Activated naive CD8-positive, alpha-beta T cell (primary cell): ENCODE measurements around the gene MBD1.
A peak's percentile ranks its signal among the peaks of the same experiment; 100 is the strongest.
"Not testable (repeated sequence)": the region's sequence is repeated elsewhere in the genome, so short reads cannot be mapped to it uniquely, and the experiment has no call there.

Experiments
- H3K27ac Mint-ChIP-seq: one replicate; pipeline ENCODE4 v1.8.0; 2021; ENCODE audit warnings: mixed read lengths
- H3K27me3 Mint-ChIP-seq: one replicate; pipeline ENCODE4 v1.8.0; 2021; ENCODE audit warnings: mixed read lengths
- H3K36me3 Mint-ChIP-seq: one replicate; pipeline ENCODE4 v1.8.0; 2021; ENCODE audit warnings: mixed read lengths
- H3K4me1 Mint-ChIP-seq: one replicate; pipeline ENCODE4 v1.8.0; 2021; ENCODE audit warnings: low read depth, mixed read lengths
- H3K4me3 Mint-ChIP-seq: one replicate; pipeline ENCODE4 v1.8.0; 2021; ENCODE audit warnings: mild to moderate bottlenecking, mixed read lengths
- H3K9me3 Mint-ChIP-seq: one replicate; pipeline ENCODE4 v1.8.0; 2021; ENCODE audit warnings: low read depth, mixed read lengths

MBD1 gene

DNA sequence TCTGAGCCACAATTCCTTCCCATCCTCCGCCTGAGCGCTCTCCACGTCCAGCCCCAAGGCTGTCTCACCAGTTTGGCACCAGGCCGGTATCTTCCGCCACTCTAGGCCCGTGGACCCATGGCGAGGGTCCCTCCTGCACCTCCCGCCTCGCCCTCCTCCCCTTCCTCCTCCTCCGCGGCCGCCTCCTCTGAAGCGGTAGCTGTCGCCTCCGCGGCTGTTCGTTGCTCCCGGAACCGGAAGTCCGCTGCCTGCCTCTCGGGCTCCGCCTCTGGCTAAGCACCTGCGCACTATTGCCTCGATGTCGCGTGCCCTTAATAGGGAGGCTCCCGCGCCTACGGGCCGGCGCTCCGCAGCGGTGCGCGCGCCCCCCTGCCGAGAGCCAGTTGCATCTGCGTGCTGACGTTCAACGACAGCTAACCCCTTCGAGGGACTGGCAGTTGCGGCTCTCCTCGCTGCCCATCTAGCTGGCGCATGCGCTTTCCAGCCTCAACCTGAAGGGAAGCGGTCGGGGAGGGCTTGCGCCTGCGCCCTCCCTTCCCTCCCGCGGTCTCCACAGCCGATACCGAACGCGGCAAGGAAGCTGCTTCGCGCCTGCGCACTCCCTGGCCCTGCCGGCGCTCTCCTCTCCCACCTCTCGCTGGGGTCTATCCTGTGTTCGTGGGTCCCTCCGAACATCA, at the start of gene MBD1:
MBD1 (minus strand) TSS at position 229 of the 677 bp plus-strand sequence. CDS start 1,531 bp downstream, outside the sequence.
- Mint-ChIP-seq H3K4me1 (peaks cover 33% of the 10 kb centered on the region), H3K4me3 (peak within 1 kb of the TSS; percentile 98), H3K9me3 (no peaks in the 10 kb centered on the region), H3K27me3 (no peaks in the 10 kb centered on the region), H3K36me3 (peaks cover 12% of the 10 kb centered on the region), H3K27ac (peak within 1 kb of the TSS; percentile 96)

GRCh38 chr18:50330176-50330575, 48.9 kb upstream of the MBD1 start:
- Mint-ChIP-seq H3K4me3 (no peak overlapping the region), H3K9me3 (no peaks in the 10 kb centered on the region), H3K4me1 (no peaks in the 10 kb centered on the region), H3K27ac (no peak overlapping the region), H3K36me3 (peaks cover 2% of the 10 kb centered on the region), H3K27me3 (peaks cover 6% of the 10 kb centered on the region)

DNA sequence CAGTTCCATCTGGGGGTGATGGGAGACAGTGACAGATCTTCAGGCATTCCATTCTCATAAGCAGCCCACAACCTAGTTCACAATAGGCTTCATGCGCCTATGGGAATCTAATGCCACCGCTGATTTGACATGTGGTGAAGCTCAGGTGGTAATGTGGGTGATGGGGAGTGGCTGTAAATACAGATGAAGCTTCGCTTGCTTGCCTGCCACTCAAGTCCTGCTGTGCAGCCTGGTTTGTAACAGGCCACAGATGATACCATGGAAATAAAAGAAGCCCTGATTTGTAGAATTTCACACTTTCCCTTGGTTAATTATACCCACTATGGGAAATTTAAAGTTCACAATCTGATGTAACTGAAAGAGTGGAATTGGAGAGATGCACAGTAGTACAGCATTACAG, 46.7 kb upstream of the MBD1 start:
- Mint-ChIP-seq H3K9me3 (no peaks in the 10 kb centered on the region), H3K27me3 (peaks cover 6% of the 10 kb centered on the region), H3K27ac (no peak overlapping the region), H3K36me3 (peaks cover 2% of the 10 kb centered on the region), H3K4me1 (no peaks in the 10 kb centered on the region), H3K4me3 (no peak overlapping the region)

DNA sequence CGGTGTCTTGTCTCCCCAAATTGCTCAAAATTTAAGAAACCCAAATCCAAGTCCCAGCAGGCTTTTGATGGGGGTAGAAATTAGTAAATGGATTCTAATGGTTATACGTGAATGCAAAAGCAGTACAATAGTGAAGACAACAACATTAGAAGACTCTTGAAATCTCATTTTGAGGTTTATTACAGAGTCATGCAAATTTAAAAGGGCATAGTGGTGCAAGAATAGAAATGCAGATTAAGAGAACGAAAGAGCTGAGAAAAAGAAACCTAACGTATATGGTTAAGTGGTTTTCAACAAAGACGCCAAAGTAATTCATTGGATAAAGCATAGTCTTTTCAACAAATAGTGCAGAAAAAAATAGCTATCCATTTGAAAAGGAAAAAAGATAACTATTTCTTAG, 39.4 kb upstream of the MBD1 start:
- Mint-ChIP-seq H3K9me3 (no peaks in the 10 kb centered on the region), H3K27me3 (no peaks in the 10 kb centered on the region), H3K36me3 (no peaks in the 10 kb centered on the region), H3K4me1 (peaks cover 14% of the 10 kb centered on the region), H3K4me3 (peak overlapping the region; percentile 56), H3K27ac (peak overlapping the region; percentile 41)

- H3K9me3 Mint-ChIP-seq, result no peaks in the 10 kb centered on the region
- no peaks in the 10 kb centered on the region for H3K36me3 Mint-ChIP-seq
- peaks cover 4% of the 10 kb centered on the region for H3K27me3 Mint-ChIP-seq
- H3K4me3 Mint-ChIP-seq, result no peak overlapping the region
- no peak overlapping the region for H3K27ac Mint-ChIP-seq
- peaks cover 6% of the 10 kb centered on the region for H3K4me1 Mint-ChIP-seq
These were observed 34.0 kb upstream of the MBD1 start for GRCh38 chr18:50315100-50315871.

- Mint-ChIP-seq H3K9me3 (no peaks in the 10 kb centered on the region), H3K27ac (no peak overlapping the region), H3K4me3 (no peak overlapping the region), H3K36me3 (no peaks in the 10 kb centered on the region), H3K4me1 (no peaks in the 10 kb centered on the region), H3K27me3 (peaks cover 4% of the 10 kb centered on the region)
These were observed 32.6 kb upstream of the MBD1 start for GRCh38 chr18:50313873-50314460.

- no peak overlapping the region for H3K27ac Mint-ChIP-seq
- H3K4me1 Mint-ChIP-seq, result peaks cover 1% of the 10 kb centered on the region
- H3K36me3 Mint-ChIP-seq, result no peaks in the 10 kb centered on the region
These were observed 31.8 kb upstream of the MBD1 start for GRCh38 chr18:50313031-50313607.

DNA sequence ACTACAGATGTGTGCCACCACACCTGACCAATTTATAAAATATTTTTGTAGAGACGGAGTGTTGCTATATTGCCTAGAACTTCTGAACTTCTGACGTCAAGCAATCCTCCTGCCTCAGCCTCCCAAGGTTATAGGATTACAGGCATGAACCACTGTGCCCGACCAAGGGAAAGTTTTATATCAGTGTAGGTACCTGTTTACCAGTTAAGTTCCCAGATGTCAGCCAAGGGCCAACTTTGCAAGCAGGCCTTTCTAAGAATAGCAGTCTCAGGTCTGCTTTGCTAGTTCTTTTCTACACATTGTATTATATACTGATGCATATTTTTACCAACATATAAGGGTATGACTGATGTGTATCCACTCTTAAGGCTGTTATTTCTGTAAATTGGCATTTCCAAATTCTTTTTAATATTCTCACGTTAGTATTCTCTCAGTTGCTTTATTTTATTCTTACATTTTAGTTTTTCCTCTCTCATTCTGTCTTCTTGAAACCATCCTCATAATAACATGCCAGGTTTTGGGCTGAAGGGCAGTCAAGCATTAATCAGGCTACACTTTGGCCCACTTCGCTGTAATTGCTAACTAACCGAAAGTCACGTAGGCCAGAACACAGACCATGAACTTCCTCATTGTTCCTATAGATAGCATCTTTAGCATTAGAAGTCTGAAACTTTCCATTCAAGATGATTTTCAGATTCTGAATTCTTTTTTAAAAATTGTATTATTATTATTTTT, 31.1 kb upstream of the MBD1 start:
- Mint-ChIP-seq H3K27ac (no peak overlapping the region), H3K27me3 (peaks cover 4% of the 10 kb centered on the region), H3K9me3 (no peaks in the 10 kb centered on the region), H3K4me1 (peaks cover 7% of the 10 kb centered on the region), H3K4me3 (no peak overlapping the region), H3K36me3 (no peaks in the 10 kb centered on the region)

More at GRCh38 chr18:50313031-50313607, 31.8 kb upstream of the MBD1 start:
- no peaks in the 10 kb centered on the region for H3K9me3 Mint-ChIP-seq
- H3K27me3 Mint-ChIP-seq, result peaks cover 4% of the 10 kb centered on the region
- no peak overlapping the region for H3K4me3 Mint-ChIP-seq

DNA sequence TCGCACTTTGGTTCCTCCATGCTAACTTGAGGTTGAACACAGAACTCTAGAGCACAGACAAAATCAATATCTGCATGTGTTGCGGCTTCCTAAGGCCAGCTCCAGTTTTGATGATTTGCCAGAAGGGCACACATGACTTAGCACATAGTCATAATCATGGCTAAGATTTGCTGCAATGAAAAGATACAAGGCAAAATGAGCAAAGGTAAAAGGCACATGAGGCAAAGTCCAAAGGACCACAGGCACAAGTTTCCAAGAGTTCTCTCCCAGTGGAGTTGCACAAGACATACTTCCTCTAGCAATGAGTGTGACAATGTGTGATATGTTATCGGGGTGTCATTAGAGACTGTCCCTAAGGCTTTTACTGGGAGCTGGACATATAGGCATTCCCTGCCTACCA, 30.3 kb upstream of the MBD1 start:
- Mint-ChIP-seq H3K9me3 (no peaks in the 10 kb centered on the region), H3K36me3 (no peaks in the 10 kb centered on the region), H3K4me1 (peaks cover 12% of the 10 kb centered on the region), H3K27ac (no peak overlapping the region), H3K4me3 (no peak overlapping the region), H3K27me3 (peaks cover 4% of the 10 kb centered on the region)

GRCh38 chr18:50310080-50310479, 28.8 kb upstream of the MBD1 start:
- Mint-ChIP-seq H3K4me1 (peaks cover 12% of the 10 kb centered on the region), H3K36me3 (peaks cover 3% of the 10 kb centered on the region), H3K4me3 (no peak overlapping the region), H3K27me3 (peaks cover 5% of the 10 kb centered on the region), H3K27ac (no peak overlapping the region), H3K9me3 (no peaks in the 10 kb centered on the region)

GRCh38 chr18:50308851-50309250, 27.5 kb upstream of the MBD1 start:
- not testable (repeated sequence) for H3K9me3 Mint-ChIP-seq, H3K4me3 Mint-ChIP-seq, H3K27me3 Mint-ChIP-seq, H3K27ac Mint-ChIP-seq, H3K36me3 Mint-ChIP-seq
- H3K4me1 Mint-ChIP-seq, result peaks cover 12% of the 10 kb centered on the region

DNA sequence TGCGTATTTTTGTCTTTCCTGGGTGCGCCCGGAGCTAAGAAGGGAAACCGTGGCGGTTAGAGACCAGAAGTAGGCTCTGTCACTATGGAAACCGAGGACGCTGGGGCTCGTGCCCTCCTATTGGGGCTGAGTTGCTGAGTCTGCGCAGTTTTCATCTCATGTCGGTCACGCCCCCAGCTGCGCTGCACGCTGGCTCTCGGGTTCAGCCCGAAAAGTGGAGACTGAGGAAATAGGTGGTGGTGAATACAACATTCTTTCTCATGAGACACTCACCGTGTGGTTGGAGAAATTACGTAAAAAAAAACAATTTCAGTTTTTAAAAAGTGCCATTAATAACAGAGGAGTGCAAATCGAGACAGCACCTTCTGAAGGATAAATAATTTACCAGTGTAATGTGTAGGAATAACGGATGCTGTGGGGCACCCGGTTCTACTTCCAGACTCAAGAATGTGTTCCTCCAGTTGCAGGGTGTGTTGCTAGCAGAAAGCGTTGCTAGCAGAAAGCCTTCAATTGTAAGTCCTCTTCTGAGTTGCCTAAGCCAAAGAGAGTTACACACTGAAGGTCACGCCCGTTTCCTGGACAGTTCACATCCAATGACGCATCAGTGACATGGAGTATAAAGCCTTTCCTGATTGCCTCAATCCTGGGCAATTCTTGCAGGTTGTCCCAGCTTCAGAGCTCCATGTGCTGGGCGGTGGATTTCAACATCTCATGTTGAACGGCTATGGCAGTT, 26.6 kb upstream of the MBD1 start:
- peaks cover 8% of the 10 kb centered on the region for H3K27me3 Mint-ChIP-seq

DNA sequence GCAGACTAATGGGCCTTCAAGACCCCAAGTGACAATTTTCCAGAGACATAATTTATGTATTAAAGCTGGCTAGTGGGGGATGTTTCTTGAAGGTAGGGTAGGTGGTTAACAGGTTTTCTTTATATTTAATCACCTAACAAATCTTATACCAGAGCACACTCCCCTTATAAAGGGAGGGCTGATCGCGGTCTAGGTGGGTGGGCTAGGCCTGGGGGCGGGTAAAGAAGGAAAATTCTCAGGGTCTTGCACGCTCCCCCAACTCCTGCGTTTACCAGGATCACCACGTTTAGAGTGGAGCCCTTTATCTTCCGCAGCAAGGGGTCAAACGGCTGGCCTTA, 26.0 kb upstream of the MBD1 start:
- Mint-ChIP-seq H3K27ac (peak overlapping the region; percentile 46), H3K4me3 (peak overlapping the region; percentile 90), H3K9me3 (no peaks in the 10 kb centered on the region), H3K36me3 (peaks cover 4% of the 10 kb centered on the region), H3K4me1 (peaks cover 12% of the 10 kb centered on the region), H3K27me3 (peaks cover 10% of the 10 kb centered on the region)

More for the DNA sequence above, 26.6 kb upstream of the MBD1 start:
- Mint-ChIP-seq H3K36me3 (peaks cover 4% of the 10 kb centered on the region), H3K4me3 (peak overlapping the region; percentile 90), H3K27ac (peak overlapping the region; percentile 46), H3K4me1 (peaks cover 12% of the 10 kb centered on the region), H3K9me3 (no peaks in the 10 kb centered on the region)

- Mint-ChIP-seq H3K4me3 (peak overlapping the region; percentile 90), H3K27ac (no peak overlapping the region), H3K36me3 (peaks cover 4% of the 10 kb centered on the region), H3K27me3 (peaks cover 10% of the 10 kb centered on the region), H3K4me1 (peaks cover 12% of the 10 kb centered on the region), H3K9me3 (no peaks in the 10 kb centered on the region)
These were observed 25.6 kb upstream of the MBD1 start for GRCh38 chr18:50306944-50307343.
